RPMI7951 (cell line): ENCODE data around the gene MAPK13. TPM values are rescaled to one million over a fixed set of nuclear protein-coding genes. Genes with fewer than 3 reads are reported as not detected.
A peak's percentile ranks its signal among the peaks of the same experiment; 100 is the strongest.

Experiments
- DNase-seq: peaks from one replicate; pipeline ENCODE4 v3.0.0-alpha.2; 2012; ENCODE audit warnings: low read depth
- total RNA-seq: library from RNA; depleted of rRNA; stranded (reverse); fragments of >200 nt; shearing (Covaris generic); gene quantifications from 2 replicates; pipeline ENCODE4 v1.2.3, GENCODE V29; 2014; rRNA removed

MAPK13 gene
- 0.96 and 2.1 TPM in 2 replicates for total RNA-seq

DNA sequence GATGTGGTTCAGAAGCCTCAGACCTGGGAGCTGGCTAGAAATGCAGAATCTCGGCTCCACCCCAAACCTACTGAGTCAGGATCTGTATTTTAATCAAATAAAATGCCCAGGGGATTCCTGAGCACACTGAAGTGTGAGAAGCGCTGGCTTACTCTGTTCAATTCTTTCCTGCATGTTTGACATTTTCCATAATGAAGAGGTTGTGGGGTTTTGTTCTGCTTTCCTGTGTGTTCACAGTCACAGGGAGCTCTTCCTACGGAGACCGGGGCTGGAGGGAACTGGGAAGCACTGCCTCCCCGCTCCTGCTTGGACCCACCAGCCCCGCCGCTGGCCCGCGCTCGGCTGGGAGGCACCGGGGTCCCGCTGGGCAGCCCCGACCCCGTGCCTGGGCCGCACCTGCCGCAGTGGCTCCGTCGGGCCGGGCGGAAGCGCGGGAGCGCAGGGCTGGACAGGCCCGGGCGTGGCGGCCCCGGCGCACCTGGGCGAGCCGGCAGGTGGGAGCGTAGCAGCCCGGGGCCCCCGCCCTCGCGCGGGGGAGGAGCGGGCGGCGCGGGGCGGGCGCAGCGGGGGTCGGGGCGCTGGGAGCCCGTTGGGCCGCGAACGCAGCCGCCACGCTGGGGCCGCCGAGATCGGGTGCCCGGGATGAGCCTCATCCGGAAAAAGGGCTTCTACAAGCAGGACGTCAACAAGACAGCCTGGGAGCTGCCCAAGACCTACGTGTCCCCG is at the start of gene MAPK13:
Gene MAPK13, plus strand, starts transcription at position 573 of the 726 bp plus-strand sequence. Its CDS starts 70 bp downstream, at position 643.
- DNase-seq: no peak

DNA sequence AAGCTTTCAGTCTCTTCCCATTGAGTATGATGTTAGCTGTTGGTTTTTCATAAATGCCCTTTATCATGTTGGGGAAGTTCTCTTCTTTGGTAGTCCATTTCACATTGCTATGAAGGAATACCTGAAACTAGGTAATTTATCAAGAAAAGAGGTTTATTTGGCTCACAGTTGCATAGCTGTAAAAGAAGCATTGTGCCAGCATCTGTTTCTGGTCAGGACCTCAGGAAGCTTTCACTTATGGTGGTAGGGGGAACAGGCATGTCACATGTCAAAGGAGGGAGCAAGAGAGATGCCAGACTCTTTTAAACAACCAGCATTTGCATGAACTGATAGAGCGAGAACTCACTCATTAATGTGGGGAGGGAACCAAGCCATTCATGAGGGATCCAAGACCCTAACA is 48.0 kb upstream of the MAPK13 start:
- no peak for DNase-seq

DNA sequence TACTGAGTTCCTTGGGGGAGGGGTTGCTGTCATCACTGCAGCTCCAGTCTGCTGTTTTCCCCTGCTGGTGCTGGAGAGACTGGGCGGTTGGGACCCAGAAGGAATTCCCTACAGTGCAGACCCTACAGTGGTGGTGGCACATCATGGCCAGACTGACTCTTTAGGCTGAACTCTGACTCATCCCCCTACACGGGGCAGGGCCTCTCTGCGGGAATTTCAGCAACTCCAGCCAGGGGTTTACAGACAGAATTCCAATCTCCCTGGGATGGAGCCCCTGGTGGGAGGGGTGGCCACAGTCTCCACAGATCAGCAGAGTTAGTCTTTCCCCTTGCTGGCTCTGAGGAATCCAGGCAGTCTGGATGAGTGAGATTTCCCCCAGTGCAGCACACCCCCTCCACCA is 46.9 kb upstream of the MAPK13 start:
- no peak for DNase-seq

DNA sequence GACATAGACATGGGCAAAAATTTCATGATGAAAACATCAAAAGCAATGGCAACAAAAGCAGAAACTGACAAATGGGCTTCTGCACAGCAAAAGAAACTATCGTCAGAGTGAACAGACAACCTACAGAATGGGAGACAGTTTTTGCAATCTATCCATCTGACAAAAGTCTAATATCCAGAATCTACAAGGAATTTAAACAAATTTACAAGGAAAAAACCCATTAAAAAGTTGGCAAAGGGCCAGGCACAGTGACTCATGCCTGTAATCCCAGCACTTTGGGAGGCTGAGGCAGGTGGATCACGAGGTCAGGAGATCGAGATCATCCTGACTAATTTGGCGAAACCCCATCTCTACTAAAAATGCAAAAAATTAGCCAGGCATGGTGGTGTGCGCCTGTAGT is 42.1 kb upstream of the MAPK13 start:
- DNase-seq: peak; percentile 13

DNA sequence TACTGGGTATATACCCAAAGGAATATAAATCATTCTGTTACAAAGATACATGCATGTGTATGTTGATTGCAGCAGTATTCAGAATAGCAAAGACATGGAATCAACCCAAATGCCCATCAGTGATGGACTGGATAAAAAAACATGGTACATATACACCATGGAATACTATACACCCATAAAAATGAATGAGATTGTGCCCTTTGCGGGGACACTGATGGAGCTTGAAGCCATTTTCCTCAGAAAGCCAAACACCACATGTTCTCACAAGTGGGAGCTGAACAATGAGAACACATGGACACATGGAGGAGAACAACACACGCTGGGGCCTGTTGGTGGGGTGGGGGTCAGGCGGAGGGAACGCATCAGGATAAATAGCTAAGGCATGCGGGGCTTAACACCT is 41.3 kb upstream of the MAPK13 start:
- DNase-seq: no peak

DNA sequence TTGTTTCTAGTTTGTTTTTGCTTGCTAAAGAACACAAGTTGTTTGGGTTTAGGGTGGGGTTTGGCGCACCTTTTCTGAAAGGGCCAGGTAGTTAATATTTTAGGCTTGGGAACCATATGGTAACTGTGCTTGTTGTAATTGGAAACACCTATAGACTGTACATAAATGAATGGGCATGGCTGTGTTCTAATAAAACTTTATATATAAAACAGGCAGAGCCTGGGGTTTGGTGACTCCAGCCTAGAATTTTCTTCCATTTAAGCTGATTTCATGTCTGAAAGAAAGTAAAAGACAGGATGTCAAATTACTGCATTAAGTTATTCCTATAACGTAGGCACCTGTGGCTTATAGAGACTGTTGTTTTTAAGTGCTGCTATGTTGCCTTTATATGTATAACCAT is 36.1 kb upstream of the MAPK13 start:
- no peak for DNase-seq

DNA sequence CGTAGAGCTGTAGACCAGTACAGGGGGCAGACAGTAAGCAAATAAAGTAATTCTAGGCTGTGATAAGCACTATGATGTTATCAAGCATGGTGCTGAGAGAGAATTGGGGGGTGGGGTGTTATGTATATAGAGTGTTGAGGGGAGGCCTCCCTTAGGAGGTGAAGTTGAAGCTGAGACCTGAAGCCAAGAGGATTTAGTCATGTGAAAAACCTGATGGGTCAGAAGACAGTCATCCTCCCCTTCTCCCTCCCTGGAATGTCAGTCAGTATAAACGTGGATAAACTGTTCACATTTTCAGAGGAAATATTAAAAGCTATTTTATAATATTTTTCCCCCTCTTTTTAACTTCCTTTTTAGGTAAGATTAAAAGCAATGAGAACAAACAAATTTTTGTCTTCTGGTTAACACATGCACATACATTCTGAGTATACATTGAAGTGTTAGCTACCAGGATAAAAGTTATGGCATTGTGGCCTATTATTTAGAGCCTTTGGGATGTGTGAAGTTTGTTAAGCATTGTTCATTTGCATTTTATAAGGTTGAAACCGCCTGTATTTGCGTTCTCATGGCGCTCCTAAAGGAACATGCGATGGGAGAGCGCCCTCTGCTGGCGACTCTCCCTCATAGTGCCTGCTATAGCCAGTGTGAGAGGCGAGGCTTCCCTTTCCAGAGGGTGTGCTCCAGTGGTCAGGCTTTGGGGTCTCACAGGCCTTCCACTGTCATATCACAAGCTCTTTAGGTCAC is 35.4 kb upstream of the MAPK13 start:
- peak; percentile 59 for DNase-seq

DNA sequence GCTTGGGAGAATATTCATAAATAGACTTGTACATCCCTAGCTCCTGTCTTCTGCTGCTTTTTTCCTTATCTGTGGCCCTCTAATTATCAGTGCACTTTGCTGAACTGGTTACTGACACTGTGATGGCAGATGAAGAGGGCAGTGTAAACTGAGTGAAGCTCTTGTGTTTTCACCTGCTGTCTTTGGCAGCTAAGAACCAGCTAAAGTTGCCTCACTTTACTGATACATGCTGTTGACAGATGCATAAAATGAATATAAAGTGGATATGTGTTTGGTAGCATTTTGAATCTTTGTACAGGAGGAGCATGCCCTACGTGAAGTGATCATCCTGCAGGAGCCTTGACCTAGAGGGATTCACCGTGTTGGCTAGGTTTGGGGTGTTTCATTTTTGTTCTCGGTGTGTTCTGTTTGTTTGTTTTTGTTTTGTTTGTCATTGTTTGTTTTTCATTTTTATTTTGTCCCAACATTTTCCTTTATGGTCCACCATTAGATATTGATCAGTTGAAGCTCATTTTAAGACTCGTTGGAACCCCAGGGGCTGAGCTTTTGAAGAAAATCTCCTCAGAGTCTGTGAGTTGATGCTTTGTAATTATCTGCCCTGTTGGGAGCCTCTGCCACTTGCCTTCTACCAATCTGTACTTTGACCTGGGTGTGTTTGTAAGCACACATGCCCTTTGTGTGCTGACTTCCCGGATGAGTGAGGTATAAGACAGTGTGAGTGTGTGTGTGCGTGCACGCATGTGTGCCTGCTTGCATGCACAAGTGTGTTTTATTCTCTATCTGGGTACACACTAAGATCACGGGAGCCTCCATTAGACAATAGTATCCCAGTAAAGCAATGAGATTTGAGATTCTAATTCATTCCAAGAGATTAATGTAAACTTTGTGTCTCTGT is 34.6 kb upstream of the MAPK13 start:
- DNase-seq: no peak

DNA sequence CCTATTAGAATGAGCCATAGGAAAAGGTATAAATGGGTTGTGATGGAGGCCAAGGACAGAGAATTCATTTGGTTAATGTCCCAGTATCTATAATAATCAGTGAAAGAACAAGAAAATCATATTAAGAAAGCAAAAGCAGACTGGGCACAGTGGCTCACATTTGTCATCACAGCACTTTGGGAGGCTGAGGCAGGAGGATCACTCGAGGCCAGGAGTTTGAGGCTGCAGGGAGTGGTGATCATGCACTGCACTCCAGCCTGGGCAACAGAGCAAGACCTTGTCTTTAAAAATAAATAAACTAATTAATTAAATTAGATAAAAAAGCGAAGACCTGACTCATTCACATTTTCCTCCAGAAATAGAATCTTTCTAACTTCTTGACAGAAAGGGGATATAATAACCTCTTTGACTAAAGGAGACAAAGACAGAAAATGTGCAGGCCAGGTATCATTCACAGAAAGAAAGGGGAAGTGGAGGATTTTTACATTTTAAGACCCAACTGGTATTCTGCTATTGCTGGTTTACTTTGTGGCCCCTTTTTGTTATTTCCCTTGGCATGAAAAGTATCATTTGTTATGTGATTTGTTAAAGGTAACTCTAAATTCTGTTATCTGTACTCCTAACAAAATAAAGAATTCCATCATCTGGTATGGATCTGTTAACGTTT is 31.9 kb upstream of the MAPK13 start:
- DNase-seq: no peak

DNA sequence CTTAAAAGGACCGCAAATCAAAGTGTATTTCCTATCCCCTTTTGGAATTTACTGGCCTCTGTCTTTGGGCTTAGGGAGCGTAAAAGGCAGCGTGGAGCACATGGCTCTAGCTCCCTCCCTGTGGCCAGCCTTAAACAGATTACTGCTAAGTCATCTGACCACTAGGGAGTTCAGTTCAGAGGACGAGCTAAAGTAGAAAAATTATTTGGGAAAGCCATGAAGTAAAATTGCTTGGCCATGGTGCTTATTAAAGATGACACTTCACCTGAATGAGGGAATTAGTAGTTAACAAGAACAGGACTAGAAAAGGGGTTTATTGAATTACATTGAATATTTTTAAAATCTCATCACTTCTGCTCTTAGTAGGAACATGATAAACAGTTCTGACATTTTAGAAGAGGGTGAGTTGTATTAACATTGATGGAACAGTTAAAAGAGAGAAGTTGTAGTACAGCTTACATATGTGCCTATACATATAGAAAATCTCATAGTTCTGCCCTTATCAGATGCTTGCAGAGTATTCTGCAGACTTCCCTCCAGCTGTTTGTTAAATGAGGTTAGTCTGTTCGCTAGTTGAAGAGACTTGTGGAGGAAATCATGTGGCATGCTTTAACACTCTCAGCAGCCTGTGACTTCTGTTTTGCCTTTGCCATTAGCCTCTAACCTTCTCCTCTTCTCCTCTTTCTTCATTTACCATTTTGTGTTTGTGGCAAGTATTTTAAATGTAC is 31.2 kb upstream of the MAPK13 start:
- no peak for DNase-seq

DNA sequence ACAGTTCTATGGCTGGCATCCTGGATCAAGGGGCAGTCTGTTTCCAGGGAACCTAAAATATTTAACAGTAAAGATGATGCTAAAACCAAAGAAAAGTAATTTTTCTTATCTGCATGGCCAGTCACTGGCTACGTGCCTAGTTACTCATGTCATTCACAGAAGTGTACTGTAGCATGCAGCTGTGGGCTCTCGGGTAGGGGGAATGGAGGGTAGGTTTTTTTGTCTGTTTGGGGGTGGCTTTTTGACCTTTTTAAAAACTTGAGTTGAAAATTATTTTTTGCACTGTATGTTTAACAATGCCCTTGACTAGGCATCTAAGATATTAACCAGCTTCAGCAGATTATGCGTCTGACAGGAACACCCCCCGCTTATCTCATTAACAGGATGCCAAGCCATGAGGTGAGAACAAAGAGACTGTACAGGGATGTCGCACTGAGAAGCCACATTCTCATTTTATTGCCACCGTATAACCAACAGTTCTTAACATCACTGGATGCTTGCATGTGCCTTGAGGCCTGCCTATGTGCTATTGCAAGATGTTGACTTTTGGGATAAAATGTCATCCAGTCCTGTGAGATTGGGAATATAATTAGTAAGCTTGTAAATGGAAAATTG is 30.3 kb upstream of the MAPK13 start:
- DNase-seq: no peak

DNA sequence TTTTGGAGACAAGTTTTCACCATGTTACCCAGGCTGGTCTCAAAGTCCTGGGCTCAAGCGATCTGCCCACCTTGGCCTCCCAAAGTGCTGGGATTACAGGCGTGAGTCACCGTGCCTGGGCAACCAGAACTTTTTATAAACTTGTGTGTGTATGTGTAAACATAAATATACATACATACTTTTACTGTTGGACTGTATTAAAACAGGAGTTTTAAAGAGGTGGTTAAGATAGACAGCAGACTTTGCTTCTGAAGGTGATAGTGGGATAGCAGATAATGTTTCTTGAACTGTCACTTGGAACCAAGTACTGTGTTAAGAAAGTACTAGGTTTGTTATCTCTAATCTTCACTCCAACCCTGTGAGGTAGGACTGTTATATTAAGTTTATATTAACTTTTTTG is 28.6 kb upstream of the MAPK13 start:
- no peak for DNase-seq

DNA sequence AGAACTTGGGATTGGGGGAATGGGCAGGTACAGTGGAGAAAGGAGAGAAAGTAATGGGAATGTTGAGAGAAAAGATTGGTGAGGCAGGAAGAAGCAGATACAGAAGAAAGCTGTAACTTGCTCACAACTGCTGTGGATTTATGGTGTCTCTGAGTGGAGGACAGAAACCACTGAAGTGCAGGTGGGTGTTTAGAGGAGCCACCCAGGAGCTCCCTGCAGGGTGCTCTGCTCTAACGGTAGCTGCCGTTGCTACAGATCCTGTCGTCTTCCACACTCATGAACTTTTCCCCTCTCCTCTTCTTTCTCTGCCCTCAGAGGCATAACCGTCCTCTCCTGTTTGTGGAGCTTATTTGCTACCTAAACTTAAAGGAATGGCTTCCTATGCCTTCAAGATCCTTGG is 27.5 kb upstream of the MAPK13 start:
- DNase-seq: no peak

DNA sequence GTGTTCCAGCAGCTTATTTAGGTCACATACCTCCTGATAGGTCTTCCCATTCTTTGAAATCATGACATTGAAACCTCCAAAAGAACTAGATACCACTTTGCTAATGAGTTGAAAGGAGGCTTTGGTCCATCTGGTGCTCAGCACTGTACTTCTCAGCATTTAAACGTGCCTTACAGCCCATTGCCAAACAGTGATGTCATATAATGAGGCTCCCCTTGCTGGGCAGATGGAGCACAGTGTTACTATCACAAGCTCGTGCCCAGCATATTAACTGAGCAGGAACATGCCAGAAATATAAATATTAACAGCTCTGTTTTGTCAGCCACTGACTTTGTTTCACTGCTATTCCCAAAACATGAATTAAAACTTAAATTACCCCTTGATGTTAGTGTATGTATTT is 25.5 kb upstream of the MAPK13 start:
- no peak for DNase-seq

DNA sequence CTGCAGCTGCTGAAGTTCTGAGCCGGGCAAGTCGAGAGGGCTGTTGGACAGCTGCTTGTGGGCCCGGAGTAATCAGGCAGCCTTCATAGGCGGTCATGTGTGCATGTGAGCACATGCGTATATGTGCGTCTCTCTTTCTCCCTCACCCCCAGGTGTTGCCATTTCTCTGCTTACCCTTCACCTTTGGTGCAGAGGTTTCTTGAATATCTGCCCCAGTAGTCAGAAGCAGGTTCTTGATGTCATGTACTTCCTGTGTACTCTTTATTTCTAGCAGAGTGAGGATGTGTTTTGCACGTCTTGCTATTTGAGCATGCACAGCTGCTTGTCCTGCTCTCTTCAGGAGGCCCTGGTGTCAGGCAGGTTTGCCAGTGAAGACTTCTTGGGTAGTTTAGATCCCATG is 21.2 kb upstream of the MAPK13 start:
- DNase-seq: no peak

DNA sequence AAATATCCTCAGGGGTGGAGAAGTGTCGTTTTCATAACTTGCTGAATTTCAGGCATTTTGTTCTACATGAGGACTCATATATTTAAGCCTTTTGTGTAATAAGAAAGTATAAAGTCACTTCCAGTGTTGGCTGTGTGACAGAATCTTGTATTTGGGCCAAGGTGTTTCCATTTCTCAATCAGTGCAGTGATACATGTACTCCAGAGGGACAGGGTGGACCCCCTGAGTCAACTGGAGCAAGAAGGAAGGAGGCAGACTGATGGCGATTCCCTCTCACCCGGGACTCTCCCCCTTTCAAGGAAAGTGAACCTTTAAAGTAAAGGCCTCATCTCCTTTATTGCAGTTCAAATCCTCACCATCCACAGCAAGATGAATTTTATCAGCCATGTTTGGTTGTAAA is 20.3 kb upstream of the MAPK13 start:
- DNase-seq: no peak

DNA sequence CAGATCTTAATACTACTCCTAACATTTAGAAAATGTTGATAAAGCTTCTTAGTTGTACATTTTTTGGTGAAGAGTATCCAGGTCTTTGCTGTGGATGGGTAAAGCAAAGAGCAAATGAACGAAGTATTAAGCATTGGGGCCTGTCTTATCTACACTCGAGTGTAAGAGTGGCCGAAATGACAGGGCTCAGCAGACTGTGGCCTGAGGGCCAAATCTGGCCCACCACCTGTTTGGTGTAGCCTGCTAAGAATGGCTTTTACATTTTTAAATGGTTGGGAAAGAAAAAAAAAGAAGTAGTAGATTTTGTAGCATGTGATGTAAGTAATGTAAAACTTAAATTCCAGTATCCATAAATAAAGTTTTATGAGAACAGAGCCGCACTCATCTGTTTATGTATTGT is 19.4 kb upstream of the MAPK13 start:
- no peak for DNase-seq

DNA sequence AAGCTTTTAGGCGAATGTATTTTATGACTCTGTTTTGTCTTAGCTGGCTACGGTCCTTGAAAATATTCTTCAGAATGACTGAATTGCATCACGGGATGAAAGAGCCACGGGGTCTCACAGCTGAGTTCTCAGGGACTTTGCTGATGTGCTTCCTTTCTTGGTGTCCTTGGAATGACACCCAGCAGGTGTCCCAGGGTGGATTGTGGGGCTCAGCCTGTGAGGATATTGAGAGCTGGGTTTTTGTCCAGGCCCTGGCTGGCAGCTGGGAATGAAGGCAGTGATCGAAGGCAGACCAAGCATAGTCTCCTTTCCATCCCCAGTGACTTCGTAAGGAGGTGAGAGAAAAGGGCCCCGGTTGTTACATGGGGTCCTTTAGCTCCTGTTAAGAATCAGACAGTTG is 18.8 kb upstream of the MAPK13 start:
- DNase-seq: no peak

DNA sequence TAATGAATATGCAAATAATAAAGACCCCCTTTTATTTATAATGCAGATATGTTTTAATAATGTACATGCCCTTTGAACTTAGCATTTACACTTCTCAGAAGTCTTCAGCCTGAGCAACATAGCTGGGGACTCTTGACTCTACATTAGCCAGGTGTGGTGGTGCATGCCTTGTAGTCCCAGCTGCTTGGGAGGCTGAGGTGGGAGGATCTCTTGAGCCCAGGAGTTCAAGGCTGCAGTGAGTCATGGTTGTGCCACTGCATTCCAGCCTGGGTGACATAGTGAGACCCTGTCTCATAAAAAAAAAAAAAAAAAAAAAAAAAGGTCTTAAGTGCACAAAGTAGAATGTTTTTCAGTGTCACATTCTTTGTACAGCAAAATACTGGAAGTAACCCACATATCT is 17.3 kb upstream of the MAPK13 start:
- no peak for DNase-seq

DNA sequence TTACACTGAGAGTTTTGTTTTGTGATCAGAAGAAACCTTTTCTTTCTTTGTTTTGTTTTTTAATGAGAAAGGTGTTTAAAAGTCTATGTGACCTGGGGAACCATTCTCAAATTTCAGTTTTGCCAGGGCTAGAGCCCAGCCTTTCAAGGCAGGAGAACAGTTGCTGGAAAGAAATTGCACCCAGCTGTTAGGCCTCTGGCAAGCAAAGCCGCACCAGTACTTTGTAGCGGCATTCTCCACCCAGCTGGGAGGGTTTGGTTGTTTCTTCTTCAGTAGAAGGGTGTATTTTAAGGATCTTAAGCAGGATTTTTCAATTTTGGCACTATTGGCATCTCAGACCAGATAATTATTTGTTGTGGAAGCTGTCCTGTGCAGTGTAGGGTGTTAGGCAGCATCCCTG is 16.6 kb upstream of the MAPK13 start:
- DNase-seq: no peak
